ENCODE measurements around the gene ATG9B.

DNA sequence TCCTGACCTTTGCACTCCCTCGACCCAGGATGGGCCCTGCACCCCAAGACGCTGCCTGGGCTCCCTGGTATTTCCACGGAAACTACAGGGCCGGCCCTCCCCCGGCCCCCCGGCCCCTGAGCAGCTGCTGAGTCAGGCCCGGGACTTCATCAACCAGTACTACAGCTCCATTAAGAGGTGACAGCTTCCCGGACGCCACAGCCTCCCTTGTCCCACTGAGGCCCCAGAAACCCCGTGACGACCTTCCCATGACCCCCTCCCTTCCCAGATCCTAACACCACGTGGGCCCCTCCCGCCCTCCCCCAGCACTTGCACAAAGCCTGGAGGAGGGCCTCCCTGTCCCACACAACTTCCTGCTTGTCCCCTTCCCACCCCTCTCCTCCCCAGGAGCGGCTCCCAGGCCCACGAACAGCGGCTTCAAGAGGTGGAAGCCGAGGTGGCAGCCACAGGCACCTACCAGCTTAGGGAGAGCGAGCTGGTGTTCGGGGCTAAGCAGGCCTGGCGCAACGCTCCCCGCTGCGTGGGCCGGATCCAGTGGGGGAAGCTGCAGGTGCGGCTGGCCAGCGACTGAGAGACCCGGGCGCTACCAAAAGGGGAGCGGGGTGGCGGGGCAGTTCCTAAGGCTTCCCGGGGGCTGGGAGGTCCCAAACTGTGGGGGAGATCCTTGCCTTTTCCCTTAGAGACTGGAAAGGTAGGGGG, 27.8 kb downstream of the ATG9B start:
- TF ChIP-seq, protein P1, sequence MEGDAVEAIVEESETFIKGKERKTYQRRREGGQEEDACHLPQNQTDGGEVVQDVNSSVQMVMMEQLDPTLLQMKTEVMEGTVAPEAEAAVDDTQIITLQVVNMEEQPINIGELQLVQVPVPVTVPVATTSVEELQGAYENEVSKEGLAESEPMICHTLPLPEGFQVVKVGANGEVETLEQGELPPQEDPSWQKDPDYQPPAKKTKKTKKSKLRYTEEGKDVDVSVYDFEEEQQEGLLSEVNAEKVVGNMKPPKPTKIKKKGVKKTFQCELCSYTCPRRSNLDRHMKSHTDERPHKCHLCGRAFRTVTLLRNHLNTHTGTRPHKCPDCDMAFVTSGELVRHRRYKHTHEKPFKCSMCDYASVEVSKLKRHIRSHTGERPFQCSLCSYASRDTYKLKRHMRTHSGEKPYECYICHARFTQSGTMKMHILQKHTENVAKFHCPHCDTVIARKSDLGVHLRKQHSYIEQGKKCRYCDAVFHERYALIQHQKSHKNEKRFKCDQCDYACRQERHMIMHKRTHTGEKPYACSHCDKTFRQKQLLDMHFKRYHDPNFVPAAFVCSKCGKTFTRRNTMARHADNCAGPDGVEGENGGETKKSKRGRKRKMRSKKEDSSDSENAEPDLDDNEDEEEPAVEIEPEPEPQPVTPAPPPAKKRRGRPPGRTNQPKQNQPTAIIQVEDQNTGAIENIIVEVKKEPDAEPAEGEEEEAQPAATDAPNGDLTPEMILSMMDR (IDR thresholded peaks at IDR 0.05): no peak
- TF ChIP-seq POLR2AphosphoS5 (IDR thresholded peaks at IDR 0.05; ENCODE audit: low read depth, low read length) (no peak), TCF7L2 (IDR thresholded peaks at IDR 0.05; ENCODE audit: low read depth, low read length) (no peak), REST (IDR thresholded peaks at IDR 0.05; ENCODE audit: insufficient read depth in 1 of 2, low read depth in 2 of 2, low read length in 1 of 2) (no peak), SIN3A (IDR thresholded peaks at IDR 0.05; ENCODE audit: borderline replicate concordance, insufficient read depth, low read depth, low read length) (no peak)

Measured in Panc1 (cell line).